GM18870 (cell line): ENCODE data around the gene KCNG2.

Experiments
- ATAC-seq: cut with Tn5 transposase; IDR thresholded peaks from one replicate; pipeline ENCODE4 v1.9.1; 2021; ENCODE audit warnings: moderate library complexity; ENCODE audit not compliant: unreplicated experiment

Gene KCNG2

DNA sequence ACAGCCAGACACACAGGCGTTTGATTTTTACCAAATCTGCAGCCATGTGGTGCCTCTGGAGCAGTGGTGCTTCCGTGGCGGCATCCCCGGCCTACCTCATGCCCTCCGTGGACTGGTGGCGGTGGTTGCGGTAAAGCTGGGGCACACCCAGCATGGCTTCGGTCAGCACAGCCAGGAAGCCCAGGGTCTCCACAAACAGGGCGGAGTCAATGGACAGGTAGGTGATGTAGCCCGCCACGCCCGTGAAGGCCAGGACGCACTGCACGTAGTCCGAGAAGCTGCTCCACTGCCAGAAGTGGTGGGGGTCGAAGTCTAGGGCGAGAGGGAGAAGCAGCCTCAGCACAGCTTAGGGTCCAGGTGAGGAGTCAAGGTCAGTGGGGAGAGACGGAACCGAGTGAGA lies 121.4 kb downstream of the KCNG2 start:
- ATAC-seq, result no peak

DNA sequence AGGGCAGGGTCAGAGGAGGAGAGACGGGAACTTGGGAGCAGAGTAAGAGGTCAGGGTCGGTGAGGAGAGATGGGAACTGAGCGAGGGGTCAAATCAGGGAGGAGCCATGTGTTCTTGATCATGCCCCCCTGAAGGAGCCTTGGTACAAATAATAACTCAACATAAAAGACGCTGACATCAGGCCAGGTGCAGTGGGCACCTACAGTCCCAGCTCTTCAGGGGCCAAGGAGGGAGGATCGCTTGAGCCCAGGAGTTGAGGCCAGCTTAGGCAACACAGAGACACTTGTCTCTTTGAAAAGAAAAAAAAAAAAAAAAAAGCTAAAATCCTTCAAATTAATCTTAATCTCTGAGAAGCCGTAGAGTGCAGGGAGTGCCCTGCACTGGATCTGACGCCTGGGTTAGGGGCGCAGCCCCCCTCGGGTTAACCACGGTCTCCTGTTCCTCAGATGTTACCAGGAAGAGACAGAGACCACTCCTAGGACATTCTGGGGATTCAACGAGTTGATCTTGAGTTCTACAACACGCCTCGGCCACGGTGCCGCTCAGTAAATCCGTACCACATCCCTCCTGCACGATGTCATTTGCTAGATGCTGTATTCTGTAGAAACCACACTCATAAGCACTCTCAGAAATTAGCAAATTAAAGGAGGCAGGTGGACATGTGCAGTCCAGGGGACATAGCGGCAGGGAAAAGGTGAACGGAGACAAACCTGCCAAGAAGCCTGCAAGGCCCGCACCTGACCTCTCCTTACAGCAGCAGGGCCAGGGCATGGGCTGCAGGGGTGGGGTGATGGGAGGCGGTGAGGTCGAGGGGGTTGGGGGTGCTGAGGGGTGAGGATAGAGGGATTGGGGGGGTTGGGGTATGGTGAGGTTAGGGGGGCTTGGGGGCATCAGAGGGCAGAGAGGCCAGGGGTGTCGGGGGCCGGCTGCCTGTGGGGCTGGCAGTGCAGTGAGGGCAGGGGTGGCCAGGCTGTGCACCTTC lies 124.5 kb downstream of the KCNG2 start:
- ATAC-seq, result no peak

DNA sequence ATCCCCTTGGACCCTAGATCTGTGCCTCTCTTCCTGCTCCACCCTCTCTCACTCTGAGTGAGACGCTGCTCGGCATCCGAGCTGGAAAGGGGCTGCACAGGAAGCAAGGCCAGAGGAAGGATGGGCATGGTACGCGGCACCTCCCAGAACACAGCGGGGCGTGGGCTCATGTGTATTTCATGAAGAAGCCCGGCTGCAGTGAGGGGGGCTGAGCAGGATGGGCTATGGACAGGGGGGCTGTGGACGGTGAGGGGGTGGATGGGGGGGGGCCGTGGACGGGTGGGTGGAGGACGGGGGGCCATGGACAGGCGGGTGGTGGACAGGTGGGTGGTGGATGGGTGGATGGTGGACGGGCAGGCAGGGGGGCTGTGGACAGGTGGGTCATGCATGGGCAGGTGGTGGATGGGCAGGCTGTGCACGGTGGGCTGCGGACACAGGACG lies 125.3 kb downstream of the KCNG2 start:
- ATAC-seq, result no peak

DNA sequence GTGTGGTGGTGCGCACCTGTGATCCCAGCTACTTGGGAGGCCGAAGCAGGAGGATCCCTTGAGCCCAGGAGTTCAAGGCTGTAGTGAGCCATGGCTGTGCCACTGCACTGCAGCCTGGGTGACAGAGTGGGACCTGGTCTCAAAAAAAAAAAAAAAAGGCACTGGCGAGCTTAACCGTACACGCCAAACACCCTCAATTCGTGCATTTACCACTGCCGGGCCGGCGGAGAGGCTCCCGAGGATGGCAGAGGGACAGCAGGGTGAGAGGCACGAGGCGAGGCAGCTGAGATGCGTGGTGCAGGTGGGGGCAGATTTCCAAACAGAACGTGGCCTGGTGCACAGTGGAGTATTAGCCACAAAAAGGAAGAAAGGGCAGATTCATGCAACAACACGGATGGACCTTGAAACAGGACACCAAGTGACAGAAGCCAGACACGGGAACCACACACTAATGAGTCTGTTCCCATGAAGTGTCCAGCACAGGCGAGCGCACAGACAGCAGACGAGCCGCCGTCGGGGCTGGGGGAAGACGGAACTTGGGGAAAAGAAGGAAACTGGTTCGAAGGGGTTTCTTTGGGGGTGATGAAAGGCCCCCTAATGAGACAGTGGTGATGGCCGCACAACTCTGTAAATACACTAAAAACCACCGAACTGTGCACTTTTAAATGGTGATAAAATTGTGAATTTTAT lies 126.3 kb downstream of the KCNG2 start:
- ATAC-seq, result no peak

DNA sequence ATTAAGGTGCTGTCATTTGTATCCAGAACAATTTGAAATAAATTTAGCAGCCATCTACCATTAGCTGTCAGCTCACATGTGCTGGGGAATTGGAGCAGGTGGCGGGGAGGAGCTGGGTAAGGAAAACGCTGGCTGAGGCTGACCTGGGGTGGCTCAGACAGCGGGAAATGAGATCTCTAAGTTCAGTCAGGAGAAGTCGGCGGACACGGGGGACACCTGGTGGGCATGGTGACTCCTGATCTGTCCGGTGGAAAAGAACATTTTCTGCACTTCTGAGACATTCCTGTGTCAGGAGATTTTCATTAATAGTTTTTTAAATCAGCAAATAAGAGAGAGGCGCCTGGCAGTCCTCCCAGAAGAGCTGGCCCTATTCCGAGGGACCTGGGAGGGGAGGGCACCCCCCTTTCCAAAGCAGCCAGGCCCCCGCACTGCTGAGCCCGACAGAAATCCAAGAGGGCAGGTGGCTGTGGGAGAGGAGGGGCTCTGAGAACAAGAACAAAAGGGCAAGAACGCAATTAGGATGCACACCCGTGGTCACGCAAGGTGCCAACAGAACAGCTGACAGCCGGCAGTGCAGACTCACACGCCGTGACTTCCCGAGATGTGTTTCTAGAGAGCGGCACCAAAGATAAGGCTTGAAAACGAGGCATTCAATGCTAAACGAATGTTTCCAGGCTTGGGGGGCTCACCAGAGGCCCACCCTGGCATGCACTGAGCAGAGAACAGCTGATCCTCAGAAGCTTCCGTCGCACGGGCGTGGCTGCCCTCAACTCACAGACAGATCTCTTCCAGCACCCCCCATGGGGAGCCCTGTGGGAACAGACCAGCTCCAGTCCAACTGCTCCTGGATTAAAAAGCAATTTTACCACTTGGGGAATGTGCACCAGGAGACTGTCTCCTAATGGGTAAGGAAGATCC lies 127.3 kb downstream of the KCNG2 start:
- ATAC-seq, result no peak

DNA sequence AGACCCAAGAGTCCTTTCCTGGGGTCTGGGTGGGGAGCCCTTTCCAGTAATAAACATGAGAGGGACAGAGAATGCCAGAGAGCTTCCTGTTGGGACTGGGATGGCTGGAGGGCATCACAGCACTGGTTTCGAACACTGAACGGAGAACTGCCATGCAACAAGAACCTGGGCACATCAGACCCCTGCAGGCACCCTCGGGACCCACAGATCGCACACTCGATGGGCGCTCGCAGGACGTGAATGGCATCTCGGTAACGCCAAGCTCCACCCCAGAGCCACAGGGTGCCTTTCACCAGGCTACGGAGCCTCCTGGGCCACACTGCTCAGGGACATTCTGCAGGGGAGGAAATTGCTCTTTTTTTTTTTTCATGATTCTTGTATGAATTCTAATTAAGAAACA lies 128.6 kb downstream of the KCNG2 start:
- ATAC-seq, result no peak

DNA sequence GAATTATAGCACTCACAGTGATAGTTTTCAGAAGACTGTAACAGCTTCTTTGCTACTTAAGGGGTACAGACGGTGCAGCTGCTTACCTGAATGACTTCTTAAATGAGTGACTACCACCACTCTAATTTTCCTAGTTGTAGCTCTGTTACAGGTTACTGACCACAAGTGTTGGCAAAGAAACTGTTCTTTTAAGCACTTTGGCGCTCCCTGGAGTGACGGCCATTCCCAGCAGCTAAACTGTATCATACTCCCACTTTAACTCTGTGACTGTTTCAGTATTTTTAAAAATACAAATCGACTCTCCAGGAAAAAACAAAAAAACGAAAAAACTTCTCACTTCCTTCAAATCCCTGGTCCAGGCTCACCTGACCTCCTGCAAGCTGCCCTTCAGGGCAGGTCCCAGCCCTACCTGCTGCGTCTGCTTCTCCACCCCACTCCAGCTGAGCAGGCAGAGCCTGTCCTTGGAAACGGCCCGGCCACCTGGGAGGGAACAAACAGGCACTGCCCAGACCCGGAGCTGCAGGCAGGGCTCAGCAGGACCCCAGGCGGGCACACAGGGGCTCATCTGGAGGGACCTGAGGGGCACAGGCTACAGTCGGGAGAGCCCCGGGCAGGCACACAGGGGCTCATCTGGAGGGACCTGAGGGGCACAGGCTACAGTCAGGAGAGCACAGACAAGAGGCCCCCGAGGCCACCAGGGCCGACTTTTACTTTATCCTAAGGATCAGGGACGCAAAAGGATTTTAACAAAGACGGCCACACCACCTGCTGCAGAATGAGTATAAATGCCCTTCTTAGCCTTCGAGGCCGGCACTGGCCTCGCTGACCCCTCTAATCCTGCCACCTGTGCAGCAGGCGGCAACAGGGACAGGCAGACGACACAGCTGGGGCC lies 129.2 kb downstream of the KCNG2 start:
- ATAC-seq, result no peak

DNA sequence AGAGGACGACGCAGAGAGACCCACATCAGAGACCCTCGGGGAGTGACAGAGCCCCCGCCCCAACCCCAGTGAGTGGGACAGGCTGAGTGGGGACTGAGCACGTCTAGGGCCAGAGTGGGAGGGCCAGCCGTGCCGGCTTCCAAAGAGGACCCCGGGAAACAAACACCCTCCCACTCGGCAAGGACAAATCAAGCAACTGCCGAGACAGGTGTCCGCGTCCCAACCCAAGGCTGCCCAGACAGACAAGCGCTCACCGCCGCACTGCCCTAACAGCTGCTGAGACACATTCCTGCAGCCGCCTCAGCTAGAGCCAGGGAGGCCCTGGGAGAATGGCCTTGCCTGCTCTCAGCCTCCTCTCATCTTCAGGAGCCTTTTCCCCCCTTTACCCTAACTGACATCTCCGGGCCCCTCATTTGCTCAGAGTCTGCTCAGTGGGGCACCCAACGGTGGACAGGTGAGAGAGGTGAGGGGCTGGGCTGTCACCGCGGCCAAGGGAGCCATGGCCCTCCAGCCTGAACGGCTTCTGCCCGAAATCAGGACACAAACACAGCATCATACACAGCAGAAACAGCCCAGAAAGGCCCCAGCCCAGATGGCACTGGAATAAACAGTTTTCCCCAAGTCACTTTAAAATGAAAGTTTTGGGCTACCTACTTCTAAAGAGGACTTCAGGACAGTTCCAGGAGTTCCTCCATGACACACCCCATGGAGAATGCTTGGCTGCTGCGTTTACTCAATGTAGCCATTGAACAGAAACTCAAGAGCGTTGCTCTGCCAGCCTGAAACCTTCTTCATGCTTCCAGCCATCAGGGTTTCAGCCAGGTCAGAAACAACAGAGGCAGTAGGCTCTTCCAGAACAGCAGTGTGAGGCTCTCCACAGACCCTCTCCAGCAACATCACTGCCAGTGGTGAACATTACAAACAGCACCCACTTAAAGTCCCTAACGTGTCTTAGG lies 130.1 kb downstream of the KCNG2 start:
- no peak for ATAC-seq

DNA sequence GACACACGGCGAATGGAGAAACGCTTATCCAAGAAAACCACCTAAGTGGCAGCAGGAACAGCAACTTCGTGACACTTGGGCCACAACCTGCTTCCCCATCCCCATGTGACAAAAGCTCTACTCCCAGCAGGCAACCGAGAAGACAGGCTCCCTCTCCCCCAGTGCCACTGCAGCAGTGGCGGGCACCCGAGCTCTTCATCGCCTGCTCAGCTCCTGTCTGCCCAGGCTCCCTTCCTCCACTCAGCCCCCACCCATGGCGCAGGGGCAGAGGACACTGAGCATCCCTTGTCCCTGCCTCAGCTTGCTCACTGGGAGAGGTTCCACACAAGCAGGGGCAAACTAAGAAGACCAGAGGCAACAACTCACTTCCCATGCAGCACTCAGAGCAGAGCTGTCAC lies 130.8 kb downstream of the KCNG2 start:
- no peak for ATAC-seq

DNA sequence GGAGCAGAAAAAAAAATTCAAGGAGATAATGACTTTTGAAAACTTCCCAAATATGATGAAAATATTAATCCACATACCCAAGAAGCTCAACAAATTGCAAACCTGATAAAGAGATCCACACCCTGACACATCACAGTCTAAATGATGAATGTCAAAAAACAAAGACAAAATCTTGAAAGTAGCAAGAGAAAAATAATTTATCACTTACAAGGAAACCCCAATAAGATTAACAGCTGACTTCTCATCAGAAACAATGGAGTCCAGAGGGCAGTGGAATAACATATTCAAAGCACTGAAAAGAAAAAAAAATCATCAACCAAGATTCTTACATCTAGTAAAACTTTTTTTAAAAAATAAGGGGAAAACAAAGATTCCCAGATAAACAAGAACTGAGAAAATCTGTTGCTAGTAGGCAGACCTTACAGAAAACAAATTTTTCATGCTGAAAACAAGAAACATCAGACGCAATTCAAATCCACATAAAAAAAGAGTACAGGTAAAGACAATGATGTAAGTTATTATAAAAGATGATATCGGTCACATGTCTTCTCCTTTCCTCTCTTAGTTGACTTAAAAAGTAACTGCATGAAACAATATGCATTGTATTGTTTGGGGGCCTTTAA lies 132.4 kb downstream of the KCNG2 start:
- no peak for ATAC-seq

DNA sequence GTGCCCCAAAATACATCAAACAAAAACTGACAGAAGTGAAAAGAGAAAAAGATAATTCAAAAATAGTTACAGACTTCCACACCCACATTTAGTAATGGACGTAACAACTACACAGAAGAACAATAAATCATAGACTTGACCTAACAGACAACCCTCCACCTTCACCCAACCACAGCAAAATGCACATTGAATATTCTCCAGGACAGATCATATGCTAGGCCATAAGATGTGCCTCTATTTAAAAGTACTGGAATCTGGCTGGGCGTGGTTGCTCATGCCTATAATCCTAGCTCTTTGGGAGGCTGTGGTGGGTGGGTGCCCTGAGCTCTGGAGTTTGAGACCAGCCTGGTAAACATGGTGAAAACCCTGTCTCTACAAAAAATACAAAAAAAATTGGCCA lies 133.7 kb downstream of the KCNG2 start:
- ATAC-seq, result no peak

DNA sequence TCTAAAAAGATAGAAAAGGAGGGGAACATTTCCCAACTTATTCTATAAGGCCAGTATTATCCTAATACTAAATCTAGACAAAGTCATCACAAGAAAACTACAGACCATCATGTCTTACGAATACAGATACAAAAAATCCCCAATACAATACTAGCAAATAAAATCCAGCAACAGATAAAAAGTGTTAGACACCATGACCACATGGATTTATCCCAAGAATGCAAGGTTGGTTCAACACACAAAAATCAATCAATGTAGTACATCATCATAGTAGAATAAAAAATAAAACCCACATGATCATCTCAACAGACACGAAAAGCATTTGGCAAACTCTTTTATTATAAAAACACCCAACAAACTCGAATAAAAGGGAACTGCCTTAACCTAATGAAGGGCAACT lies 135.2 kb downstream of the KCNG2 start:
- no peak for ATAC-seq

DNA sequence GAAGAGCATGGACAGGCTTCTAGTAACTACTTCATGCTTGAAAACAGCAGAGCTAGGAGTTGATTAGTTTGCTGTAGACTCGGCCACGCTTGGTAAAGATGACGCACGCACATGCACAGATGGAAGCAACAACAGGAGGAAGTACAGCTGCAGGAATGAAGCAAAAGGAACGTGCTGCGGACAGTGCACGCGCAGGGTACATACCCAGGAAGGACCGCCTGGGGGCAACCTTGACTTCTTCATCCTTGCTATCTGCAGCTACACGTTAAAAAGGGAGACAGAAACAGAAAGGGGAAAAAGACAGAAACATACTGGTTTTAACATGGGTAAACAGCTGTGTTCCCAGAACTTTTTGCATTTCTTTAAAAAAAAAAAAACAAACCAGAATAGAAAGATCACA lies 136.0 kb downstream of the KCNG2 start:
- ATAC-seq, result no peak

DNA sequence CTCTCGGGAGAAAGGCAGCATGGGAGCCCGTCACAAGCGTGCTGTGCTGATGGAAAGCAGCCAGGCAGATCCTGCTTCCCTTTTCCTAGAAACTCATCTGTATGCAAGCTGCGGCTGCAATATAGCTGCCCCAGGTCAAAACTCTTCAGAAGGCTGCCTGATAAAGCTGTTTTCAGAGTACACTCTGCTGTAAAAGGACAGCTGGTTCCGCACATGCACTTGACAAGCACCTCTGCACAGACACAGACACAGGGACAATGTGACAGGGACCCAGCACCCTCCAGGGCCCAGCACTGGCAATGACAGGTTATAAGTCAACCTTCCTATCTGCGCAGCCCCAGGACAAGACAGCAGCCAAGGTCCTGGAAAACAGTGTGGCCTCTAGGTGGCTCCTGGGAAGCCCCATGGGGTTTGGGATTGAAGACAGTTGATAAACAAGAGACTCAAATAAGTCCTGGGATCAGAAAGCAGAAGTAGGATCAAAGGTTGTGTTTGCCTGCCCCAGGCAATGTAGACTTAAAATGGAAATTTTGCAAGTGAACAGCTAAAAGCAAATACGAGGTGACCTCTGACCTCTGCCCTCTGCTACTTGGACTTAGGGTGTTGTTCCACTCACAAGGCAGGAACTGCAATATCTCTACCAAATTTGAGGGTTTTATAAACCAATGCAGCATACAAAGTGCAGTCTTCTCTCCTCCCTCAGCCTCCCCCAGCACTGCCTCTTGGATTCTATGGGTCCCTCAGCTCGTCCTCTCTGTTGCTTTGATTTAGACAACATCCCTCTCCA lies 136.8 kb downstream of the KCNG2 start:
- no peak for ATAC-seq

DNA sequence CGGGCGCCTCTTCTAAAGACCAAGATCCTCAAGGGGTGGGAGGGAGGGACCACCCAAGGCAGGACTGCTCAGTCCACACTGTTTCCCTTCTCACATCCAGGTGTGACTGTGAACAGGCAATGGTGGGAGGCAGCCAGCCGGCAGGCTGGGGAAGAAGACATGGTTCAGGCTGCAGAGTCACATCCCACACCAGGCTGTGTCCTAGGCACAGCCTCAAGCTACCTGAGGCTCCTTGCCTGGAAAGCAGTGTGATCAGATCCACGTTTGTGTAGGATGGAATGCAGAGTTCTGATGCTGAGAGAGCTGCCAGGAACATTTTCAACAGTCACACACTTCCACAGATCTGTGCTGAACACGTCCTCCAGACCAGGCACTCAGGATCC lies 137.4 kb downstream of the KCNG2 start:
- no peak for ATAC-seq

DNA sequence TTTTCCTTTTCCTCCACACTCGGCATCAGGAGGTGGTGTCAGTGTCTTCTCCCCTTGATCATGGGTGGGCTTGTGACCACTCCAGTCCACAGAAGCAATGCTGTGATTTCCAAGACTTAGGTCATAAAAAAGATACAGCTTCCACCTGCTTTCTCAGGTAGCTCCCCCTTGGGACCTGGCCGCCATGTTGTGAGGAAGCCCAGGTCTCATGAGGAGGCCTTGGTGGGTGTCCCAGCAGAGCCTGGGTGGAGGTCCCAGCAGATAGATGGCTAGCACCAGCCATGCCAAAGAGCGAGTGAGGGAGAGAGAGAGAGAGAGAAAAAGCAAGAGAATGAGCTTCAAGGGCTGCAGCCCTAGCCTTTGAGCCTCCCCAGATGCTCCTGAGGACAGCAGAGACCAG lies 137.8 kb downstream of the KCNG2 start:
- no peak for ATAC-seq

DNA sequence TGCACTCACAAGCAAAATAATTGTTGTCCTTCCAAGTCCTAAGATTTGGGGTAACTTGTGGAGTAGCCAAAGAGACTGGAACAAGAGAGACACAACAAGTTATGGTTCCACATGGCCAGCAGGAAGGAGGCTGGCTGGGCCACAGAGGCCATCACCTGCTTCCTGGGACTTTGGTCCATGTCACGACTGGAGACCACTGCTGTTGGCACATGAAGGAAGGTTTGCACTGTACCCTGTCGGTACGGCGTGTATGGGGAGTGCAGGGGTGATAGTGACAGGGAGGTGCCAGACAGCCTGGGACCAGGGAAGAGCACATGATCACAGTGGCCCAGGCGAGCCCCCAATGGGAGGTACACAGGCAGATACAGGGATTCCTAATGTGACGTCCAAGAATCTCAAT lies 138.2 kb downstream of the KCNG2 start:
- ATAC-seq, result no peak

DNA sequence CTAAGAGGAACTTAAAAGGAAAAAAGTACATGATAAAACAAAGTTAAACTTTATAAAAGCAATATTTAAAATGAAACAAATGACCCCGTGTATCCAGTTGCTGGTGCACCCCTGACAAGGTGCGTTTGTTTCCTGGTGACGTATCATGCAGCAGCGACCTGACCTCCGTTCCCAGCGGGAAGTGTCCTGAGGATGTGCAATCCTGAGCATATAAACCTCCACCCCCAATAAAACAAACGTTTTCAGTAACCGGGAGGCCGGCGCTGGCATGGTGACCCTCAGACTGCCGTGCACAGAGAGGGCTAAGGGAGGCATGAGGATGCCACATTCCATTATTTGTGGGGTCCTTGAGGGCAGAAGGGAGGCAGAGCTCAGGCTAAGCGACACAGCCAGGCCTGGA lies 138.9 kb downstream of the KCNG2 start:
- no peak for ATAC-seq
